Ovary (tissue), 3 donors: ENCODE results near the gene FUT1.
A peak's percentile ranks its signal among the peaks of the same experiment; 100 is the strongest.

Experiments used
- POLR2A ChIP-seq: fragments of 450-650 bp; IDR thresholded peaks from one replicate; pipeline ENCODE4 v1.6.1; 2017; ENCODE audit warnings: antibody characterized with exemption, mild to moderate bottlenecking, moderate library complexity
- TF ChIP-seq, protein P1 (sequence below), 3 donors: fragments of 450-650 bp in 2 of 3; fragments of 200-600 bp in 1 of 3; IDR thresholded peaks; one replicate each; pipeline versions ENCODE4 v1.5.1 to v1.8.0; 2016 to 2022; ENCODE audit warnings: antibody characterized with exemption in 3 of 3, mild to moderate bottlenecking in 1 of 3
- donor health status: DM: no; HTN: no; CAD: no.

DNA sequence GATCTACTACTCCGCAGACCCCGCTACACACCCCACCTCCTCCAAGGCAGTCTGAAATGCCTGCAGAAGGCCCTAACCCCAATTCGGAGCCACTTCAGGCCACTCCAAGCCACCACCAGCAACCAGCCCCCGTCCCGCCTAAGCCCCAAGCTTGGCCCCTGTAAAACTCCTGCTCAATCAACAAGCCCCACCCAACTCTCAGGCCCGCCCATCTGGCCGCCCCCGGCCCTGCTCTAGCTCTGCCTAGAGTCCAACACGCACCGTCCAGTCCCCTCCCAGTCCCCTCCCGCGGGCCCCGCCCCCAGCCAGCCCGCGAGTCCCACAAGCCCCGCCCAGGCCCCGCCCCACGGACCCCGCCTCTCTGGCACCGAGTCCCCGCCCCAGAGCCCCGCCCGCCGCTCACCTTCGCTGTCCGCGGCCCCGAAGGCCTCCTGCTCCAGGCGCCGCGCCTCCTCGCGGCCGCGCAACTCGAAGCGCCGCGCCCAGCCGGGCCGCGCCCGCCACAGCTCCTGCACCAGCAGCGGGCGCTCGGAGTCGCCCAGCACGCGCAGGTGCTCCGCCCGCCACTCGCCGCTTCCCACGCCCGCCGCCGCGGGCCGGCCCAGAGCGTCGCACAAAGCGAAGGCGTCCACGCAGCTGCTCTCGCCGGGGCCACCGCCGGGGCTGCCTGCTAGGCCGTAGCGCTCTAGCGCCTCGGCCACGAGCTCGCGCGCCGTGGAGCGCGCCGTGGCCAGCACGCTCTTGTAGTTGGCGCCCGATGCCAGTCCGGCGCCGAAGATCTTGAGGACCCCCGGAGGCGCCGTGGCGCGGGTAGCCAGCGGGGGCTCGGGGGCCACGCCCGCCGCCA, 13.7 kb downstream of the FUT1 start:
- TF ChIP-seq, protein P1, sequence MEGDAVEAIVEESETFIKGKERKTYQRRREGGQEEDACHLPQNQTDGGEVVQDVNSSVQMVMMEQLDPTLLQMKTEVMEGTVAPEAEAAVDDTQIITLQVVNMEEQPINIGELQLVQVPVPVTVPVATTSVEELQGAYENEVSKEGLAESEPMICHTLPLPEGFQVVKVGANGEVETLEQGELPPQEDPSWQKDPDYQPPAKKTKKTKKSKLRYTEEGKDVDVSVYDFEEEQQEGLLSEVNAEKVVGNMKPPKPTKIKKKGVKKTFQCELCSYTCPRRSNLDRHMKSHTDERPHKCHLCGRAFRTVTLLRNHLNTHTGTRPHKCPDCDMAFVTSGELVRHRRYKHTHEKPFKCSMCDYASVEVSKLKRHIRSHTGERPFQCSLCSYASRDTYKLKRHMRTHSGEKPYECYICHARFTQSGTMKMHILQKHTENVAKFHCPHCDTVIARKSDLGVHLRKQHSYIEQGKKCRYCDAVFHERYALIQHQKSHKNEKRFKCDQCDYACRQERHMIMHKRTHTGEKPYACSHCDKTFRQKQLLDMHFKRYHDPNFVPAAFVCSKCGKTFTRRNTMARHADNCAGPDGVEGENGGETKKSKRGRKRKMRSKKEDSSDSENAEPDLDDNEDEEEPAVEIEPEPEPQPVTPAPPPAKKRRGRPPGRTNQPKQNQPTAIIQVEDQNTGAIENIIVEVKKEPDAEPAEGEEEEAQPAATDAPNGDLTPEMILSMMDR (IDR thresholded peaks at IDR 0.05) = peak; percentile 13 to 74 (median 66)
- peak; percentile 19 for TF ChIP-seq POLR2A
